Mucosa of gallbladder (tissue), 1 donor: ENCODE measurements around the gene AP5Z1. TPM values are rescaled to one million over a fixed set of nuclear protein-coding genes. Genes with fewer than 3 reads are reported as not detected.

ENCODE experiments used
- DNase-seq: peaks from one replicate; pipeline ENCODE4 v3.0.0-alpha.2; 2020; ENCODE audit warnings: low spot score
- total RNA-seq: library from RNA; stranded (reverse); gene quantifications from one replicate; pipeline ENCODE4 v1.2.1, GENCODE V29; 2021
- donor health status: DM: no; HTN: no; CAD: no.

The AP5Z1 gene
- total RNA-seq, 1 donor from 2014 or later, result 45.0 TPM

GRCh38 chr7:4820967-4821471, 45.6 kb downstream of the AP5Z1 start:
- DNase-seq, result no peak

DNA sequence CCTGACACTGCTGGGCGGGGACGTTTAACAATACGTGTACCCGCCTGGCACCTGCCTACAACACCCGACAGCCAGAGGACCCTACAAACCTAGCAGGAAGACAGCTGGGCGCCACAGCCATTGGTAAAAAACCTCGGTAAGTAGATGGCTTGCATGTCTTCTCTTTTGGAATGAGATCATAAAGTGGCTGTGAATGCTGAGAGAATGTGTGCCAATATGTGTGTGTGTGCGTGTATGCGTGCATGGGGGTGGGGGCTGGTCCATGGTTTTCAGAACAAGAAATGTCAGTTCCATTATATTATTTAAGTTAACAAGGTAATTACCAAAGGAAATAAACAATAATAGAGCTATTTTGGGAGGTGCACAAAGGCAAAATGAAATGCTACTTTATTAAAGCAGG, 47.3 kb downstream of the AP5Z1 start:
- DNase-seq, result no peak

- no peak for DNase-seq
These were observed 48.2 kb downstream of the AP5Z1 start for GRCh38 chr7:4823441-4824119.

DNA sequence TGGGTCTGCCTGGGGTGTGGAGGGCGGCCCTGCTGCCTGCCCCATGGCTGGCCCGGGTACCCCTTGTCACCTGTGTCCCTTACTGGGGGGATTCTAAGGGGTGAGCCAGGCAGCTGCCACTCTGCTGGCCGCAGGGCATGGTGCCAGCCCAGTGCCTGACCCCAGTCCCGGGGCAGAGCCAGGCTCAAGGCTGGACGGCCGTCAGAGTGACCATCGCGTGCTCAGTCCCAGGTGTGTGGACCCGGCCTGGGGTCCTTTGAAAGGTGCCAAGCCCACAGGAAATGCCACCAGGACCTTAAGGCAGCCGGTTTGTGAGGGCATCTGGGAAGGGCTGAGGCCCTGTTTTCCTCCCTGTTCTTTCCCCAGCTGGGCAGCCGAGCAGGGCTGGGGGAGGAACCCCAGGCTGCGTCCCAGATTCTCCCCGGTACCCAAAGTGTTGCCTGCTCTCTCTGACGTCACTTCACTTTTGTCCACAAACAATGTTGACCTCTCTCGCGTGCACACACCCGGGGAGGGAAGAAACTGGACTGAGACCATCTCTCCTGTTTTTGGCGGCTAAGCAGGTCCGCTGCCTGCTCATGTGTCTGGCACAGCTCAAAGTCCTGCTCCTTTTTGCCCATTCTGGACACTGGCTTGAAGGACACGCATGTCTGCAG, 48.8 kb downstream of the AP5Z1 start:
- no peak for DNase-seq

GRCh38 chr7:4825081-4825480, 49.7 kb downstream of the AP5Z1 start:
- DNase-seq, result no peak

DNA sequence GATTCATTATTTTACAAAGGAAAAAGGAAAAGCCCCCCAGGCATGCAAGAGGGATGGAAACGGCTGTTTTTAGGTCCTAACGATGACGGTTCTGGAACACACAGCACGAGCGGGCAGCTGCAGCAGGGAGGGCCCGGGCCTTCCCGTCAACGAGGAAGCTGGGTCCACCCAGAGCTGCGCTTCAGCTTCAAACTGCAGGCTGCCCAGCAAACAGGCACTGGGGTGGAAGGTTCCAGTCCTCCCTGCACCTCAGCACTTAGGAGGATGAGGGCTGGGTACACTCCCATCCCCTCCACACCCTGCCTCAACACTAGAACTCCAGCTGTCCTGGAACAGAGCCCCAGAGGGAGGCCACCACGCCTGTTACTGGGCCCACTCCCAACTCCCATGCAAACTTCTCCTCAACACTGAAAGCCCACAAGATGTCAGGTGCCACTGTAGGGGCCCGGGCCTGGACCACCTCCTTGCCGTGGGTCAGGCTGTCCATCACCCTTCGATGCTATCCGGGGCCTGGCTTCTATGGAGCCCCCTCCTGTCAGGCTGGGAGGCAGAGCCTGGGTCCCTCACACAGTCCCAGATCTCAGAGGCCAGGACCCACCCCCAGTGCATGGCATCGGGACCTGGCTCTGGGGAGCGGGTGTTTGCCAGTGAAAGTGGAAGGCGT, 53.4 kb downstream of the AP5Z1 start:
- no peak for DNase-seq

GRCh38 chr7:4830176-4830575, 54.8 kb downstream of the AP5Z1 start:
- peak; percentile 59 for DNase-seq

DNA sequence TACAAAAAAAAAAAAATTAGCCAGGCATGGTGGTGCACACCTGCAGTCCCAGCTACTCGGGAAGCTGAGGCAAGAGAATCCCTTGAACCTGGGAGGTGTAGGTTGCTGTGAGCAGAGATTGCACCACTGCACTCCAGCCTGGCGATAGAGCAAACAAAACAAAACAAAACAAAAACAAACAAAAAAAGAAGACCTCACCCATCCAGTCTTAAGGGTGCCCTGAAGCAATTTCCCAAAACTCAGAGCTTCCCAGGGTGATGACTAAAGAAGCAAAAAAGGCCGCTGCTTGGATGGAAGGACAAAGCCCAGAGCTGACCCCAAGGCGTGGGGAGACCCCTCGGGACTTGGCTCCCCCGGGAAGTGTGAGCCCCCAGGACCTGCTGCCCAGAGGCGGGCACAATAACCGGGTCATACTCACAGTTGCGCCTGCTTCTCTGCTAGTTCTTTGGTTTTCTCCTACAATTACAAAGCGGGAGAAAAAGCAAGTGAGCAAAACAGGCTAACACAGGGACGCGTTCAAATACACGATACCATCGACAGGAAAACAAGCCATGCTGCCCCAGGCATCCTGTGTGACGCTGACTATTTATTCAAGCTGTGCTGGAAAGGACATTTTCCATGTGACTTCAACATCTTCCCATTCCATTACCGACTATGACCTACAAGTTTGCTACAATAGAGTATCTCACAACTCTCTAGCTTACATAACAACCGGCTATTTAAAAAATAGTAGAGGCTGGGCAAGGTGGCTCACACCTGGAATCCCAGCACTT, 56.5 kb downstream of the AP5Z1 start:
- no peak for DNase-seq

GRCh38 chr7:4832711-4833110, 57.3 kb downstream of the AP5Z1 start:
- DNase-seq, result no peak

GRCh38 chr7:4833176-4833575, 57.8 kb downstream of the AP5Z1 start:
- no peak for DNase-seq

GRCh38 chr7:4833691-4834600, 58.5 kb downstream of the AP5Z1 start:
- no peak for DNase-seq

- DNase-seq, result no peak
These were observed 59.4 kb downstream of the AP5Z1 start for GRCh38 chr7:4834601-4835397.

- no peak for DNase-seq
These were observed 60.2 kb downstream of the AP5Z1 start for GRCh38 chr7:4835398-4836205.

DNA sequence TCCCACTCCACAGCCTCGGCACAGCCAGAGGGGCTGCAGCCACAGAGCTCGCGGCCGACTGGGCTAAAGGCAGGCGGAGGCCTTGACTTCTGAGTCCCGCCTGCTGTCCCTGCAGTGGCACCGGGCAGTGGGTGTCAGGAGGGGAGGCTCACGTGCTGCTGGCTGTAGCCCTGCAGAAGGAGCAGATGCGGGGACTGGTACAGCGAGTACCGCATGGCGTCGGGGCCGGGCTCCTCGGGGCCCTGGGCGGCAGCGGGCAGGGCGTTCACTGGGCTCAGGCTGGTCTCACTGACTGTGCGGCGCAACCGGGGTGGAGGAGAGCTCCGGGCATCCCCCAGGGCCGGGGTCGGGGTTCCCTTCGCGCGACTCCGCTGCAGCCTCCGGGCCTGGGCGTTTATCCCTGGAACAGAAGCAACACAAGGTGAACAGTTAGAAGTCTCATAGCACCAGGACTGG, 60.8 kb downstream of the AP5Z1 start:
- DNase-seq, result no peak

DNA sequence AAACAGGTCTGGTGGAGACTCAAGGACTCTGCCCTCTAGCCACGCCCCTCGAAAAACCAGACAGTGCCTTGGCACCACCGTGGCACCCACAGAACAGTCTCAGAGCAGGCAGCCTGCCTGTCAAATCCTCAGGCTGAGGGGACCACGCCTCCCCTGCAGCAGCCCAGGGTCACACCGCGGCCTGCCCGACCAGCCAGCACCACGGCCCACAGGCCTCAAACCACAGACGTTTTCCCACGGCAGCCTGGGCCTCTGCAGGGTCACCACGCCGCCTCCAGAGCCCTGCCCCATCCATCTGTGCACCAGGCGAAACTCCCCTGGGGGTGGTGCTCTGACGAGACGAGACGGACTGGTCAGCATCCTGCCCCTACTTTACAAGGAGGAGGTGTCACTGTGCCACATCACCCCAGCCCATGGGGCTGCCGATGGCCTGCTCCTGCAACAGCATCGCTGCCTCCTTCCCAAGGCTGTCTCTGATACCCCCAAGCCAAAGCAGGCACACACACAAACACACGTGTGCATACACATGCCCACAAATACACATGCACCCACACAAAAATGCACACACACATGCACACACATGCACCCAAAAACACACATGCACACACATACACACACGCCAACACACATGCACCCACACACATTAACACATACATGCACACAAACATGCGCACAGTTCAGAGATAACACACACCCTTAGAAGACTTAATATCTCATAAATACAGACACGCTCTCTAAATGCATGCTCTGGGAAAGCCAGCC, 61.8 kb downstream of the AP5Z1 start:
- no peak for DNase-seq

DNA sequence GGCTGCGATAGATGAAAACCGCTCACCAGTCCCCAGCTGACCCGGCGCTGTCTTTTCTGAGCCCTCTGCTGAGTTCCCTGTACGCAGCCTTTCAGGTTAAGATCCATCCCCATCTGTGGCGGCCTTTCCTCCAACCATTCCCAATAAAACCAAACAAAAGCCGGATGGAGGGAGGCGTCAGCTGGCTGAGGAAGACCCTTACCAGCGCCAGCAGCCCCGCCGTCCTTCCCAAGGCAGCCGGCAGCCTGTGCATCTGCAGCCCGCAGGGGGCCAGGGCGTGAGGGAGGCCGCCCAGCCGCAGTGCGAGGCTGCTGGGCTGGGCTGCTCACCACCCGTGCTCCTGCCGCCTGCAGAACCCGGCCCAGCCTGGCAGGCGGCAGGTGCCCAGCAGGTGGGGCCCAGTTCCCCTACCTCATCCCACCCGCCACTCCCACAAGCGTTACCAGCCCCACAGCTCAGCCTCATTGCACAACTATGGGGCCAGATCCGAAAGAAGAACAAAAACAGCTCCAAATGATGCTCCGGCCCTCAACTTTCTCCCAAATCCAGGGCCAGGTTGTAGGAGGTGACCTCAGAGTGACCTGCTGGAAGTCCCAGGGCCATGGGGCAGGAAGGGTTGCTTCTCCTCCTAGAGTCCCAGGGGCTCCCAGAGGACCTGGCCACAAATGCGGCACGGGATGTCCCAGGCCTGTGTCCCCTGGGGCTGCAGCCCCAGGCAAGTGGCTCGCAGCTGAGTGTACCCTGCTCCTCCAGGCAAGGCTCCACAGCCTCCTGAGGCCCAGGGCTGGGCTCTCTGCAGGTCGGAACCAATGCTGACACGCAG, 62.6 kb downstream of the AP5Z1 start:
- no peak for DNase-seq

DNA sequence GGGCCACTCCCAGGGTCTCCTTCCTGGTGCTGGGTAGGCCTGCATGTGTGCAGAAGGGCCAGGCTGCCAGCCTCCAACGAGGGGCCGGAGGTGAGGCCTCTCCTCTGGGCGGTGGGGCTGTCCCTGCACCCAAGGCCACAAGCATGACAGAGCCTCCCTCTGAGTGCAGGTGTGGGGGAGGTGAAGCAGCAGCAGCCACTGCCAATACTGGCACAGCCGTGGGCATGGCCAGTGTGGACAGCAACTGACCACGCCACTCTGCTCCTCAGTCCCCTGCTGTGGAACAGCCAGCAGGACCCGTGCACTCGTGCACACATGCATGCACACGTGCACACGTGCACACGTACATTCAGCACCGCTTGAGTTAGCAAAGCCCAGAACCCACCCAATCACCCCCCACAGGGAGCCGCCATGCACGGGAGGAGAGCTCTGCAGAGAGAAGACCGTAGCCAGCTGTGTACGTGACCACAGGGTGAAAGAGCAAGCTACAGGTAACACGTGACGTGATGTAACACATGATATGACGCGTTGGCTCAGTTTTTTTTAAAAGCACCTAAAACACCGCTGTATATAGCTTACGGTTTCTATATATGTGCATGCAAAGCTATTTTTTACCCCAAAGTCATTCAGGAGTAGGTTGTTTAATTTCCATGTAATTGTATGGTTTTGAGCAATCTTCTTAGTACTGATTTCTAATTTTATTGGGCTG, 63.4 kb downstream of the AP5Z1 start:
- no peak for DNase-seq
